IPS-20b (cell line): Measurements from ENCODE around the gene PDE6B.
"Not testable (repeated sequence)": the region's sequence is repeated elsewhere in the genome, so short reads cannot be mapped to it uniquely, and the experiment has no call there.

Experiments
- H3K27ac ChIP-seq: one replicate; pipeline ENCODE4 v1.5.1; 2013; ENCODE audit warnings: low read length
- H3K27me3 ChIP-seq: 2 replicates; pipeline ENCODE4 v1.6.1; 2013; ENCODE audit warnings: mild to moderate bottlenecking, low read length, inconsistent platforms; ENCODE audit not compliant: insufficient read depth
- H3K36me3 ChIP-seq: 2 replicates; pipeline ENCODE4 v1.6.1; 2013; ENCODE audit warnings: low read depth, mild to moderate bottlenecking, inconsistent platforms, low read length, moderate library complexity; ENCODE audit not compliant: insufficient read depth
- H3K4me1 ChIP-seq: 2 replicates; pipeline ENCODE4 v1.6.1; 2013; ENCODE audit warnings: mild to moderate bottlenecking, control low read depth, inconsistent platforms, low read length, moderate library complexity; ENCODE audit not compliant: insufficient read depth
- H3K4me3 ChIP-seq: 2 replicates; pipeline ENCODE4 v1.5.1; 2013; ENCODE audit warnings: mild to moderate bottlenecking, low read length, inconsistent platforms
- H3K9ac ChIP-seq: 2 replicates; pipeline ENCODE4 v1.6.1; 2013; ENCODE audit warnings: low read depth, mild to moderate bottlenecking, inconsistent platforms, low read length, moderate library complexity
- H3K9me3 ChIP-seq: 2 replicates; pipeline ENCODE4 v1.6.1; 2013; ENCODE audit warnings: mild to moderate bottlenecking, low read depth, low read length, inconsistent platforms; ENCODE audit not compliant: insufficient read depth

The PDE6B gene

DNA sequence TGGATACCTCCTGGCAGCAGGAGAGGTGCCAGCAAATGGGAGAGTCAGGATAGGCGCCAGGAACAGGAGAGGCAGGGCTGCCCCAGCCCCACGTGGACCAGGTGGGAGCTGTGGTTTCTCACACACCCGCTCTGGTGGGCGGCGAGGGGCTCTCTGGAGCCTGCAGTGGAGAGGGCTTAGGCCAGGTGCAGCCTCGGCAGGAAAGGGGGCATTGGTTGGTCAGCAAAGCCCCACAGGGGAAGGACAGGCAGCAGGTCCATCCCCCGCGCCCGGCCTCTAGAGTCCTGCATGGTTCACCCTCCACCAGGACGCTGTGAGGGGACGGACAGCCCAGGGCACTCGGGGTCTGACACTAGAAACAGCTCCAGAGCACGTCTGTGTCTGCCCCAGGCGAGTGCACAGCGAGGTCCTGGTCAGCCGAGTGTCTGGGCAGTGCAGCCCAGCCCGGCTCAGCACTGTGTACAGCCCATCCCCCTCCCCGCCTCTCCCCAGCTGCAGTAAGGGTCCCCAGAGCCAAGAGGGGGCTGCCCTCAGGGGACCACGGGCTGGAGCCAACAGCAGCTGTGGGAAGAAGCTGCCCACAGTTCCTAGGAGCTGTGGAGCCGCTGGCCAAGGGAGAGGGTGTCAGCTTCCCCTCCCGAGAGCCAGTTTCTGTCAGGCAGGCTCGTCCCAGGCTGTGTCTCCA lies 40.5 kb downstream of the PDE6B start:
- H3K27ac ChIP-seq: no peak overlapping the region
- no peaks in the 10 kb centered on the region for H3K27me3 ChIP-seq
- no peak overlapping the region for H3K9ac ChIP-seq
- H3K9me3 ChIP-seq: no peaks in the 10 kb centered on the region
- H3K4me3 ChIP-seq: no peak overlapping the region
- peaks cover 3% of the 10 kb centered on the region; the same call in 1 of the 2 replicates for H3K36me3 ChIP-seq
- H3K4me1 ChIP-seq: no peaks in the 10 kb centered on the region

DNA sequence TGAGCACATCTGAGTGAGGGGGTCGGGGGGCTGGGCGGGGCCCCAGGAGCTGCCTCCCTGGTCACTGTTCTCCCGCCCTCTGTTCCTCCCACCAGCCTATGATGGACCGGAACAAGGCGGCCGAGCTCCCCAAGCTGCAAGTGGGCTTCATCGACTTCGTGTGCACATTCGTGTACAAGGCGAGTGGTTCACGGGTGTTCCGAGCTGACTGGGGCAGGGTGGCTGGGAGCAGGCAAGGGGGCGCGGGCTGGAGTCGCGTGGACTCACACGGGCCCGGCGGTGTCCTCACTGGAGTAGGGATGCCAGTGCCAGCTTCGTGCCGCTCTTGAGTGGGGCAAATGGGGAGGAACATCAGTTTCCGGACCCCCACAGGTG lies 41.0 kb downstream of the PDE6B start:
- Histone ChIP-seq H3K27me3 (no peaks in the 10 kb centered on the region), H3K9me3 (no peaks in the 10 kb centered on the region), H3K4me1 (no peaks in the 10 kb centered on the region), H3K27ac (no peak overlapping the region), H3K36me3 (peaks cover 9% of the 10 kb centered on the region), H3K4me3 (no peak overlapping the region), H3K9ac (no peak overlapping the region)

DNA sequence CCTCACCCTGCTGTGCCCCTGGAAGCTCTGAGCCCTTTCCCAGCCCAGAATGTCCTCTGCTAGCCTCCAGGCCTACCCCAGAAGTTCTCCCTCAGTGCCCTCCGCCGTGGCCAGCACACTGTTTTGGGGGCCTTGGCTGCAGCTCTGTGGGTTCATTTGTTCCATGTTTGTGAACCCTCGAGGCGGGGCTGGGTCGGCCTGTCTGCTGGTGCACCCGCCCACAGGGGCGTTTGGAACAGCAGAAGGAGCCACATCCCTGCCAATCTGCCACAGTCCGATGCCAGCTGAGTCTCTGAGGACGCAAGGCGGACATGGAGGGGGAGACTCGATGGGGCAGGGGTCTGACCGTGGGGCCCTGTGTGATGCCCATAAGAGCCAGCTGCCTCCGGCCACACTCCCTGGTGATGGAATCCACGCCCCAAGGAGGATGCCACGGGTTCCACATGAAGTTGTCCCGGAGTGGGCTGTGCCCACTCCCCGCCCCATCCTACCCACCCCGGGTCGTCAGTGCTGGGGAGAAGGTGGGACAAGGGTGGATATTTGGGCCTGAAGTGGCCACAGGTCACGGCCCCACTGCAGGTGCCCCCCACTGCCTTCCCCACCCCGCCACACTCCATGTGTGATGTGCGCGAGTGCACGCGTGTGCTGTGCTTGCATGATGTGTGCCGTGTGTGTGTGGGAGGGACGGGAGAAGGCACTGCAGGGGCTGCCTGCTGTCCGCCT lies 41.6 kb downstream of the PDE6B start:
- Histone ChIP-seq H3K36me3 (peaks cover 14% of the 10 kb centered on the region), H3K4me3 (no peak overlapping the region)

DNA sequence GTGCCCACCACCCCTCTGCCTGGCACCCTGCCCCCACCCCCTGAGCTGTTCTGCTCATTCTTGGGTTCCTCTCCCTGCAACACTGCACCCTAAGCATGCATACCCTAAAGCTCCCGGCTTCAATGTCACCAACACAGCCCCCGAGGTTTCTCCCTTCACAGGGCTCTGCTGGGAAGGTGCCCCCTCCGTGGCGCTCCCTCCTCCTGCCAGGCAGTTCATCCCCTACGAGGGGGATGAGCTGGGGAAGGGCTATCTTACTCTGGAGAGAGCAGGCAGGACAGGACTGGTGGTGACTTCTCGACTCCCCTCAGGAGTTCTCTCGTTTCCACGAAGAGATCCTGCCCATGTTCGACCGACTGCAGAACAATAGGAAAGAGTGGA lies 42.2 kb downstream of the PDE6B start:
- Histone ChIP-seq H3K27ac (no peak overlapping the region), H3K4me1 (no peaks in the 10 kb centered on the region), H3K9me3 (no peaks in the 10 kb centered on the region), H3K27me3 (no peaks in the 10 kb centered on the region), H3K9ac (no peak overlapping the region), H3K4me3 (no peak overlapping the region), H3K36me3 (peaks cover 20% of the 10 kb centered on the region)

More for the DNA sequence above, 41.6 kb downstream of the PDE6B start:
- H3K27ac ChIP-seq: no peak overlapping the region
- no peaks in the 10 kb centered on the region for H3K4me1 ChIP-seq
- no peaks in the 10 kb centered on the region for H3K9me3 ChIP-seq
- no peaks in the 10 kb centered on the region for H3K27me3 ChIP-seq
- no peak overlapping the region for H3K9ac ChIP-seq

DNA sequence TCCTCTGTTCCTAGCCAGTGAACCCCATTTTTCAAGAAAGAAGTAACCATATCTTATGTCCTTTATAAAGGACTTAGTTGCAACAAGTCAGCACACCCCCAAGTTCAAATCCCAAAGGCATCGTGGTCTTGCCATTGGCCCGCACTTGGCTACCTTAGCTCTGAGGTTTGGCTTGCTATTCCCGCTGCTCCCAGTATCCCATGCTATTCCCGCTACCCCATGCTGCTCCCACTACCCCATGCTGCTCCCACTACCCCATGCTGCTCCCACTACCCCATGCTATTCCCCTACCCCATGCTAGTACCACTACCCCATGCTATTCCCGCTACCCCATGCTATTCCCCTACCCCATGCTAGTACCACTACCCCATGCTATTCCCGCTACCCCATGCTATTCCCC lies 42.8 kb downstream of the PDE6B start:
- H3K36me3 ChIP-seq: peaks cover 27% of the 10 kb centered on the region
- H3K4me1 ChIP-seq, H3K9ac ChIP-seq, H3K27me3 ChIP-seq, H3K4me3 ChIP-seq, H3K9me3 ChIP-seq, H3K27ac ChIP-seq: not testable (repeated sequence)

DNA sequence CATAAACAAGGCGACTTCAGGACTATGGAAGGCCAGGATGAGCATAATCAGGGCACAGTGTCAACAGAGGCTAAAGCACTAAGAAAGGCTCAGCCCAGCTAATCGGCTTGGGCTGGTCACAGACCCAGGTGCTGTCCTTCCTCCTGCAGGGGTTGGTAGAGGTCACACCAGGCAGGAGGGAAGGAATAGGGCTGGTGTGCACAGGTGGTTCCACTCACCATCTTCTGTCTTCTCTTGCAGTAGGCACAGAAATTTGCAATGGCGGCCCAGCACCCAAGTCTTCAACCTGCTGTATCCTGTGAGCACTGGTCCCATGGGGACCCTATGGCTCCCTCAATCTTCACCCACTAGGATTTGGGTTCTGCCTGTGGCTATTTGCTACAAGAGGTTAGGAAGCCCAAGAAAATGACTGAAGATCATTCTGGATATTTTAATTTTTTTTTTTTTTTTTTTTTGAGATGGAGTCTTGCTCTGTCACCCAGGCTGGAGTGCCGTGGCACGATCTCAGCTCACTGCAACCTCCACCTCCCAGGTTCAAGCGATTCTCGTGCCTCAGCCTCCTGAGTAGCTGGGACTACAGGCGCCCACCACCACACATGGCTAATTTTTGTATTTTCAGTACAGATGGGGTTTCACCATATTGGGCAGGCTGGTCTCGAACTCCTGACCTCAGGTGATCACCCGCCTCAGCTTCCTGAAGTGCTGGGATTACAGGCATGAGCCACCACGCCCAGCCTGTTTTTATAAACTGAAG lies 44.6 kb downstream of the PDE6B start:
- not testable (repeated sequence) for H3K27ac ChIP-seq, H3K27me3 ChIP-seq, H3K9me3 ChIP-seq, H3K4me3 ChIP-seq, H3K4me1 ChIP-seq, H3K9ac ChIP-seq
- H3K36me3 ChIP-seq: peaks cover 27% of the 10 kb centered on the region

DNA sequence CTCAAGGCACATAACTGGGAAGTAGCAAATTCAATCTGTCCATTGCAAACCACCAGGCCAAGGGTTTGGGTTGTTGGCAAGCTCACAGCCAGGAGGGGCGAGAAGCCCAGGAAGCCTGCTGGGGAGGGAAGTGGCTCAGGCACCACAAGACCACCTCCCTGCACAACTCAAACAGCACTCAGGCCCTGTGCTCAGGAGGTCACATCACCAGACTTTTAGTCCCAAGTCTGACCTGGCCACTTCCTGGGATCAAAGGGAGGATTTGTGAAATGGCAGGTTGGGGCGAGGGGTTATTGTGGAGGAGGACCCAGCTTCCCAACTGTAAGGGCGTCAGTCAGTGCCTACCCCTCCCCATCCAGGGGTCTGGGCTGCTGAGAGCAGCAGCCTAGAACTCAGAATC lies 46.4 kb downstream of the PDE6B start:
- Histone ChIP-seq H3K4me1 (no peaks in the 10 kb centered on the region; the same call in 1 of the 2 replicates), H3K27ac (no peak overlapping the region)

DNA sequence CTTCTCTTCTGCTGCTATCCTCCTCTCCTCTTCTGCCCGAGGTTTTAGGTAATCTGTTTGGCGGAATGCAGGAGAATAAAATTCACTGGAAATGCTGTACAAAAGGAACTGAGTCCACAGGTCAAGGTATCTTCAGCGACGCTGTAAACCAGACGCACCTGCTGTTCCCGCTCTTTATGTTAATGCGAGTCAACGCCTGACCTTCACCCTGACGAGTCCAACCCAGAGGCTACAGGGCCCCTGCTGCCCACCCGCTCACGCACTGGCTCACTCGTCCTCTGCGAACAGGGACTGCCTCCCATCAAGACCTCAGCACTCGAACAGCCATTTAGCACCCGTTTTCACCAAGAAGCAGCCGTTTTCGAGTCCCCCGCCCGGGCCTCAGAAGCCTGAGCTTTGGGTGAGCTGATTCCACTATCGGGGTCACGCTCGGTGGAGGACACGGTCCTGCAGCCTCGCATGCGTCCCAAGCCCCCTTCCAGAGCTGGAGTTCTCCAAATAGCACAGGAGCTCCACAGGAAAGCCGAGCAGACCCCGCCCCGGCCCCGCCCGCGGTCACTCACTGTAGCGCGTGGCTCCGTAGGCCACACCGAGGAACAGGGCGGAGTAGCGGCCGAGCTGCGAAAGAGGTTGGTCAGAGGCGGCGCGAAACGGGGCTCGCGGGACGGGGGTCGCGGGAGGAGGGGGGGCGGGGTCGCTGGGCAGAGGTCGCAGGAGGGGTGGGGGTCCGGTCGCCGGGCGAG lies 48.1 kb downstream of the PDE6B start:
- no peaks in the 10 kb centered on the region for H3K9me3 ChIP-seq
- peak overlapping the region; percentile 78 for H3K4me3 ChIP-seq
- H3K36me3 ChIP-seq: peaks cover 27% of the 10 kb centered on the region
- H3K27ac ChIP-seq: peak overlapping the region; percentile 45
- no peaks in the 10 kb centered on the region; the same call in 1 of the 2 replicates for H3K4me1 ChIP-seq
- H3K9ac ChIP-seq: peak overlapping the region; percentile 89
- H3K27me3 ChIP-seq: peaks cover 2% of the 10 kb centered on the region; the same call in 1 of the 2 replicates

More for the DNA sequence above, 46.4 kb downstream of the PDE6B start:
- Histone ChIP-seq H3K4me3 (no peak overlapping the region), H3K27me3 (no peaks in the 10 kb centered on the region), H3K9me3 (no peaks in the 10 kb centered on the region), H3K36me3 (peaks cover 27% of the 10 kb centered on the region), H3K9ac (no peak overlapping the region)

DNA sequence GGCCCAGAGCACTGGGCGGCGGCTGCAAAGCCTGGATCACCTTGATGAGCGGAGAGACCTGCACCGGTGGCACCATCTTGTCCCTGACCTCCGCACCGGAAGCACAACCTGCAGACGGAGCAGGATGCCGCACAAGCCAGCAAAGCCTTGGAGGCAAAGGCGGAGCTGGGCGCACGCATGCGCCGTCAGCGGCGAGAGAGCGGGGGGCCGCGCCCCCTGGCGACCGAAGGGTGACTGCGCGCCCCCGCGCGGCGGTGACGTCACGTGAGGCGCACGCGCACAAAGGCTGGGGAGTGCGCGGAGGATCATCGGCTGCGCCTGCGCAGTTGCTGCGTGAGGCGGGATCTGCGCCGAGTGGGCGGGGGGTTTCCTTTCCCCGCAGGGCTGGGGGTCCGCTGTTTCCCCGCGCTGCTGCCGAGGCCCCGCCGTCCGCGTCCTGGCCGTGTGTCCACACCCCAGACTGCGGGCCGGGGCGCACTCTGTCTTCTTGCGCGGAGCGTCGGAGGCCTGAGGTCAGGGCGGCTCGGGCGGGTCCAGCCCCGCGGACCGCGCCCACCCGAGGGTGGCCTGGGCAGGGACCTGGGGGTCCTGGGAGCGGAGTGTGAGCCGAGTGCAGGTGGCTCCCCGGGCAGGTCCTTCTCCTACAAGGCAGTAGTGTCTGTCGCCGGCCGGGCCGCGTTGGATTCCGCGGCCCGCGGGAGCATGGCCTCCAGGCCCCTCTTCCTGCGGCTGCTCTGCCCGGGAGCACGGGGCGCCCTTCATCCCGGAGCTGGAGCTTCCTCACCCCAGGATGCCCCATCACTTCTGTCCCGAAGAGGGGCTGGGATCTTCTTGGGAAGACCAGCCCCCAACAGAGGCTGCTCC lies 49.0 kb downstream of the PDE6B start, which contains the start of the genes ATP5ME and MYL5:
TSS of gene ATP5ME (minus strand) at position 105 of the 864 bp plus-strand sequence. CDS start at position 76, 29 bp downstream.
TSS of gene MYL5 (plus strand) at position 371 of the 864 bp plus-strand sequence. CDS start 3,485 bp downstream, outside the sequence.
- H3K9ac ChIP-seq: peak within 1 kb of the TSS; percentile 89
- peaks cover 27% of the 10 kb centered on the region for H3K36me3 ChIP-seq
- H3K4me1 ChIP-seq: no peaks in the 10 kb centered on the region; the same call in 1 of the 2 replicates
- peak within 1 kb of the TSS; percentile 78 for H3K4me3 ChIP-seq
- peak within 1 kb of the TSS; percentile 45 for H3K27ac ChIP-seq
- no peaks in the 10 kb centered on the region for H3K9me3 ChIP-seq
- H3K27me3 ChIP-seq: peaks cover 6% of the 10 kb centered on the region; the same call in 1 of the 2 replicates

DNA sequence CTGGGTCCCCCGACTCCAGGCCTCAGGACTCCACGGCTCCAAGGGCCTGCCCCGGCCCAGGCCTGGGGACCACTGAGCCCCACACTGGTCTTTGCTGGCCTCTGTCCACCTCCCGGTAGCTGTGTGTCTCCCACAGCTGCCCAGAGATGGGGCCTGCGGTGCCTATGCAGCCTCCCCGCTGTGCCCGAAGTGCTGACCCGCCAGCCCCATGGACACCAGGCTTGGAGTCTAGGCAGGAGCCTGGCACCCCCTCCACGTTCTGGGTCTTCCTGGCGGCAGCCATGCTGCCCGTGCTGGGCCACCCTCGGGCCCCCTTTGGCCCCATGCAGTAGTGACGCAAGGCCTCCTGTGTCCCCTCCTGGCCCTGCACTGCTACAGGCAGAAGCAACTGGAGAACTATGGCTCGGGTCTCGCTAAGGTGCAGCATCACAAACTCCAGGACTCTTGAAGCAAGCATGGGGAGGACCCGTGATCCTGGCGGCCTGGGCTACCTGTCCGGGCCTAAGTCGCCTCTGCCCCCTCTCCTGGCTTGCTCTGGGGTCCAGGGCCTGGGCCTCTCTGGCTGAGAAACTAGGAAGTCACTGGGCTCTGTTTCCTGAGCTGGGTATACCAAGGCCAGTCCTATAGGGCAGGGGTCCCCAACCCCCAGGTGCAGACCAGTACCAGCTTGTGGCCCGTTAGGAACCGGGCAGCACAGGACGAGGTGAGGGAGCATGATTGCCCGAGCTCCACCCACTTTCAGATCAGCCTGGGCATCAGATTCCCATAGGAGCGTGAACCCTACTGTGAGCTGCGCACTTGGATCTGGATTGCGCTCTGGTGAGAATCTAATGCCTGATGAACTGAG lies 49.9 kb downstream of the PDE6B start:
- Histone ChIP-seq H3K27me3 (peaks cover 6% of the 10 kb centered on the region; the same call in 1 of the 2 replicates), H3K4me3 (peak overlapping the region; percentile 78), H3K36me3 (peaks cover 27% of the 10 kb centered on the region), H3K9me3 (no peaks in the 10 kb centered on the region), H3K9ac (peak overlapping the region; percentile 88), H3K4me1 (peaks cover 2% of the 10 kb centered on the region), H3K27ac (peak overlapping the region; percentile 42)
